Endothelial cell of umbilical vein (primary cell): ENCODE results near the gene SQOR. TPM values are rescaled to one million over a fixed set of nuclear protein-coding genes. Genes with fewer than 3 reads are reported as not detected.

ENCODE experiments used
- BruUV-seq: library from RNA; stranded (reverse); fragments of 400-500 nt; replicated peaks from 2 replicates; lab custom pipeline; 2021; lab: Mats Ljungman, UMichigan
- CTCF ChIA-PET: fragments of 300-600, 350-600 bp; sonication (Branson Sonifier 250); formaldehyde crosslinking; loops from one replicate; lab custom pipeline; 2021; ENCODE audit warnings: antibody characterized with exemption, inconsistent platforms; lab: Charles Lee
- POLR2A ChIA-PET: fragments of 300-600, 350-600 bp; sonication (Branson Sonifier 250); formaldehyde crosslinking; loops from one replicate; lab custom pipeline; 2021; ENCODE audit warnings: antibody characterized with exemption, inconsistent platforms; lab: Charles Lee
- DNase-seq: peaks from one replicate; pipeline ENCODE4 v3.0.0-alpha.2; 2011; ENCODE audit warnings: low read depth, low spot score
- FAIRE-seq: peaks from 2 replicates; lab custom pipeline; 2011; peaks lifted over from hg19 to GRCh38; lab: Jason Lieb, UNC
- H2AFZ ChIP-seq: 2 replicates; pipeline ENCODE4 v1.6.0; 2012; ENCODE audit warnings: low read depth, low read length, control low read depth, inconsistent platforms
- H3K27ac ChIP-seq: 2 replicates; pipeline ENCODE4 v1.5.1; 2011; ENCODE audit warnings: low read depth, mild to moderate bottlenecking, control low read depth, low read length, moderate library complexity; ENCODE audit not compliant: insufficient read depth
- H3K27me3 ChIP-seq, 2 experiments: 2 replicates each; pipeline versions ENCODE4 v1.6.0 to v1.6.1; 2011; ENCODE audit warnings: low read length in 2 of 2, mixed read lengths in 1 of 2; ENCODE audit not compliant: control insufficient read depth in 2 of 2, insufficient read depth in 2 of 2
- H3K36me3 ChIP-seq, 2 experiments: 2 replicates in 1 of 2; 3 replicates in 1 of 2; pipeline ENCODE4 v1.5.1; 2011; ENCODE audit warnings: low read length in 2 of 2, mild to moderate bottlenecking in 1 of 2, moderate library complexity in 1 of 2; ENCODE audit not compliant: control insufficient read depth in 2 of 2, insufficient read depth in 2 of 2; ENCODE audit errors: extremely low read depth in 1 of 2
- H3K4me1 ChIP-seq: 3 replicates; pipeline ENCODE4 v1.5.1; 2011; ENCODE audit warnings: mild to moderate bottlenecking, low read length; ENCODE audit not compliant: control insufficient read depth, insufficient read depth; ENCODE audit errors: extremely low read depth
- H3K4me2 ChIP-seq: 2 replicates; pipeline ENCODE4 v1.6.1; 2011; ENCODE audit warnings: low read length, control low read depth, mixed read lengths; ENCODE audit not compliant: insufficient read depth
- H3K4me3 ChIP-seq, 3 experiments: fragments of 200-600 bp in 1 of 3; sonication (generic), shearing (Covaris generic) in 1 of 3; replicated peaks in 1 of 3; 2 replicates each; pipeline ENCODE4 v1.5.1; 2011 to 2016; ENCODE audit warnings: control low read depth in 3 of 3, low read length in 3 of 3, mild to moderate bottlenecking in 2 of 3, inconsistent platforms in 1 of 3, low read depth in 1 of 3, moderate library complexity in 1 of 3; ENCODE audit not compliant: insufficient read depth in 1 of 3
- H3K79me2 ChIP-seq: 2 replicates; pipeline ENCODE4 v1.6.0; 2012; ENCODE audit warnings: low read length, inconsistent platforms; ENCODE audit not compliant: control insufficient read depth, insufficient read depth
- H3K9ac ChIP-seq: replicated peaks from 2 replicates; pipeline ENCODE3; 2011; ENCODE audit warnings: low read length, control low read depth; ENCODE audit not compliant: insufficient read depth; ENCODE audit errors: extremely low read depth
- H3K9me1 ChIP-seq: replicated peaks from 3 replicates; pipeline ENCODE4 v1.6.0; 2011; ENCODE audit warnings: mild to moderate bottlenecking, low read length; ENCODE audit not compliant: control insufficient read depth, insufficient read depth; ENCODE audit errors: extremely low read depth
- H3K9me3 ChIP-seq: replicated peaks from 2 replicates; pipeline ENCODE4 v1.5.1; 2012; ENCODE audit warnings: low read length, inconsistent platforms; ENCODE audit not compliant: control insufficient read depth, insufficient read depth
- H4K20me1 ChIP-seq: replicated peaks from 2 replicates; pipeline ENCODE3; 2011; ENCODE audit warnings: mild to moderate bottlenecking, low read length; ENCODE audit not compliant: control insufficient read depth, insufficient read depth; ENCODE audit errors: extremely low read depth
- EZH2 ChIP-seq: IDR thresholded peaks from 2 replicates; pipeline ENCODE4 v1.6.1; 2012; ENCODE audit warnings: borderline replicate concordance, low read depth, mild to moderate bottlenecking, moderate library complexity, low read length, inconsistent platforms; ENCODE audit not compliant: severe bottlenecking
- FOS ChIP-seq: IDR thresholded peaks from 2 replicates; pipeline ENCODE4 v1.6.1; 2011; ENCODE audit warnings: mild to moderate bottlenecking, low read length, moderate library complexity, borderline replicate concordance; ENCODE audit not compliant: insufficient read depth
- GATA2 ChIP-seq: IDR thresholded peaks from 2 replicates; pipeline ENCODE4 v1.7.0; 2011; ENCODE audit warnings: low read depth, mild to moderate bottlenecking, moderate library complexity, mixed read lengths, low read length; ENCODE audit not compliant: insufficient read length, insufficient read depth
- JUN ChIP-seq: IDR thresholded peaks from 2 replicates; pipeline ENCODE4 v1.6.1; 2011; ENCODE audit warnings: borderline replicate concordance, low read depth; ENCODE audit not compliant: insufficient read length, insufficient read depth
- MYC ChIP-seq: IDR thresholded peaks from one replicate; pipeline ENCODE4 v1.6.1; 2011; ENCODE audit warnings: mild to moderate bottlenecking, low read depth, low read length
- POLR2A ChIP-seq: IDR thresholded peaks from 2 replicates; pipeline ENCODE4 v1.6.1; 2012; ENCODE audit warnings: low read depth, mild to moderate bottlenecking, control low read depth, low read length
- POLR2AphosphoS5 ChIP-seq: IDR thresholded peaks from 2 replicates; pipeline ENCODE4 v1.6.1; 2012; ENCODE audit warnings: low read depth, mild to moderate bottlenecking, control low read depth, low read length, moderate library complexity; ENCODE audit not compliant: insufficient read depth
- dilution Hi-C: fragments of 300-500 bp; cut with MboI; formaldehyde crosslinking; loops from one replicate; pipeline ENCODE4 v1.15.0; 2019; ENCODE audit warnings: low sequenced_read_pairs; ENCODE audit not compliant: extremely low pct_ligation_motif_present
- intact Hi-C: fragments of 100-400 bp; cut with micrococcal nuclease; formaldehyde crosslinking; loops from one replicate; pipeline ENCODE4 v1.10.0; 2022
- polyA plus RNA-seq, 4 experiments: library from polyadenylated mRNA; depleted of rRNA in 3 of 4; stranded (reverse) in 3 of 4; unstranded in 1 of 4; fragments of >200 nt; gene quantifications; 2 replicates each; pipeline versions ENCODE4 v1.2.1 to v1.2.3, GENCODE V29; 2011 to 2012; ENCODE audit warnings: missing spikeins in 1 of 4
- total RNA-seq: library from RNA; stranded (reverse); gene quantifications from 2 replicates; pipeline ENCODE4 v1.2.3, GENCODE V29; 2021
- TF ChIP-seq, protein P1 (sequence below), 2 donors: IDR thresholded peaks; 1 replicate in 1 of 2; 2 replicates in 1 of 2; pipeline ENCODE4 v1.5.1; 2011; ENCODE audit warnings: low read length in 2 of 2, mild to moderate bottlenecking in 2 of 2, moderate library complexity in 2 of 2, control low read depth in 1 of 2, inconsistent platforms in 1 of 2, low read depth in 1 of 2; ENCODE audit not compliant: insufficient read depth in 1 of 2; ENCODE audit errors: extremely low read depth in 1 of 2
- TF ChIP-seq, protein P2 (sequence below): IDR thresholded peaks from 2 replicates; pipeline ENCODE4 v1.6.1; 2011; ENCODE audit not compliant: insufficient read depth, insufficient read length

SQOR gene
- total and polyA plus RNA-seq, 2 donors (not counting 3 experiments of a cell fraction or from before 2014, with no cell fraction given): 12.9 to 17.9 TPM

DNA sequence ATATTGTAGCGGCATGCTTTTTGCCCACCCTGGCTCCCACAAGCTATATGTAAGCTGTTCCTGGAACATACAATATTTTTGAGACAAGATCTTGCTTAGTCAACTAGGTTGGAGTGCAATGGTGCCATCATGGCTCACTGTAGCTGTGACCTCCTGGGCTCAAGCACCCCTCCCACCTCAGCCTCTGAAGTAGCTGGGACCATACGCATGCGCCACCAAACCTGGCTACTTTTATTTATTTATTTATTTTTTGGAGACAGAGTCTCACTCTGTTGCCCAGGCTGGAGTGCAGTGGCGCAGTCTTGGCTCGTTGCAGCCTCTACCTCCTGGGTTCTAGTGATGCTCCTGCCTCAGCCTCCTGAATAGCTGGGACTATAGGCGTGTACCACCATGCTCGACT, 6.7 kb upstream of the SQOR start:
- POLR2A ChIA-PET: no interaction called here
- Histone ChIP-seq H3K4me3 (no peak overlapping the region), H3K4me1 (peaks cover 6% of the 10 kb centered on the region), H3K9me1 (no peaks in the 10 kb centered on the region), H3K79me2 (no peaks in the 10 kb centered on the region), H3K4me2 (no peak overlapping the region), H3K27me3 (peaks cover 2 to 4% of the 10 kb centered on the region in 2 experiments), H3K27ac (no peak overlapping the region), H4K20me1 (no peaks in the 10 kb centered on the region), H2AFZ (no peak overlapping the region), H3K9ac (no peak overlapping the region), H3K9me3 (no peaks in the 10 kb centered on the region), H3K36me3 (no peaks in the 10 kb centered on the region)
- BruUV-seq: no TSS peak
- dilution Hi-C loops: no loop called here
- no peak for TF ChIP-seq FOS
- no peak for TF ChIP-seq POLR2AphosphoS5
- no peak for TF ChIP-seq MYC
- no peak for TF ChIP-seq EZH2
- no peak for TF ChIP-seq POLR2A
- TF ChIP-seq, protein P1, sequence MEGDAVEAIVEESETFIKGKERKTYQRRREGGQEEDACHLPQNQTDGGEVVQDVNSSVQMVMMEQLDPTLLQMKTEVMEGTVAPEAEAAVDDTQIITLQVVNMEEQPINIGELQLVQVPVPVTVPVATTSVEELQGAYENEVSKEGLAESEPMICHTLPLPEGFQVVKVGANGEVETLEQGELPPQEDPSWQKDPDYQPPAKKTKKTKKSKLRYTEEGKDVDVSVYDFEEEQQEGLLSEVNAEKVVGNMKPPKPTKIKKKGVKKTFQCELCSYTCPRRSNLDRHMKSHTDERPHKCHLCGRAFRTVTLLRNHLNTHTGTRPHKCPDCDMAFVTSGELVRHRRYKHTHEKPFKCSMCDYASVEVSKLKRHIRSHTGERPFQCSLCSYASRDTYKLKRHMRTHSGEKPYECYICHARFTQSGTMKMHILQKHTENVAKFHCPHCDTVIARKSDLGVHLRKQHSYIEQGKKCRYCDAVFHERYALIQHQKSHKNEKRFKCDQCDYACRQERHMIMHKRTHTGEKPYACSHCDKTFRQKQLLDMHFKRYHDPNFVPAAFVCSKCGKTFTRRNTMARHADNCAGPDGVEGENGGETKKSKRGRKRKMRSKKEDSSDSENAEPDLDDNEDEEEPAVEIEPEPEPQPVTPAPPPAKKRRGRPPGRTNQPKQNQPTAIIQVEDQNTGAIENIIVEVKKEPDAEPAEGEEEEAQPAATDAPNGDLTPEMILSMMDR (IDR thresholded peaks at IDR 0.05; ENCODE audit: extremely low read depth in 1 of 2, insufficient read depth in 1 of 2, low read depth in 1 of 2, low read length in 2 of 2): no peak
- TF ChIP-seq JUN: no peak
- TF ChIP-seq, protein P2, sequence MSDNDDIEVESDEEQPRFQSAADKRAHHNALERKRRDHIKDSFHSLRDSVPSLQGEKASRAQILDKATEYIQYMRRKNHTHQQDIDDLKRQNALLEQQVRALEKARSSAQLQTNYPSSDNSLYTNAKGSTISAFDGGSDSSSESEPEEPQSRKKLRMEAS: no peak
- TF ChIP-seq GATA2: no peak
- intact Hi-C loops: no loop called here
- no peak for DNase-seq
- CTCF ChIA-PET: no interaction called here
- FAIRE-seq: no peak
